Naive thymus-derived CD8-positive, alpha-beta T cell (primary cell): ENCODE results near the gene ADAMTS18. TPM values are rescaled to one million over a fixed set of nuclear protein-coding genes. Genes with fewer than 3 reads are reported as not detected.
"Not testable (repeated sequence)": the region's sequence is repeated elsewhere in the genome, so short reads cannot be mapped to it uniquely, and the experiment has no call there.

ENCODE experiments used
- ATAC-seq, 2 donors: fragments of 150-1000 bp; cut with Tn5 transposase in 1 of 2; sonication (Bioruptor Pico), chemical (Tn5 transposase) in 1 of 2; 1 replicate in 1 of 2; 2 replicates in 1 of 2; pipeline ENCODE4 v1.10.0; 2021; ENCODE audit warnings: mild to moderate bottlenecking in 2 of 2, moderate library complexity in 2 of 2
- POLR2A ChIA-PET: fragments of 350-600 bp; sonication (Branson Sonifier 250); formaldehyde crosslinking; loops from one replicate; lab custom pipeline; 2021; ENCODE audit warnings: antibody characterized with exemption; lab: Charles Lee
- DNase-seq, 10 donors: peaks; one replicate each; pipeline versions ENCODE4 v3.0.0 to v3.0.0-alpha.2; 2020 to 2022
- H3K27ac Mint-ChIP-seq, 10 donors: one replicate each; pipeline ENCODE4 v1.8.0; 2020 to 2022; ENCODE audit warnings: mild to moderate bottlenecking in 10 of 10, mixed read lengths in 10 of 10, moderate library complexity in 4 of 10, inconsistent platforms in 1 of 10
- H3K27me3 Mint-ChIP-seq, 5 donors: one replicate each; pipeline ENCODE4 v1.8.0; 2021 to 2022; ENCODE audit warnings: mixed read lengths in 5 of 5
- H3K36me3 Mint-ChIP-seq, 3 donors: one replicate each; pipeline ENCODE4 v1.8.0; 2020 to 2022; ENCODE audit warnings: mixed read lengths in 3 of 3, mild to moderate bottlenecking in 2 of 3, inconsistent platforms in 1 of 3
- H3K4me1 Mint-ChIP-seq, 4 donors: one replicate each; pipeline ENCODE4 v1.8.0; 2021 to 2022; ENCODE audit warnings: mixed read lengths in 4 of 4
- H3K4me3 Mint-ChIP-seq, 10 donors: one replicate each; pipeline ENCODE4 v1.8.0; 2020 to 2022; ENCODE audit warnings: mild to moderate bottlenecking in 10 of 10, mixed read lengths in 10 of 10, moderate library complexity in 6 of 10, inconsistent platforms in 1 of 10
- H3K9me3 Mint-ChIP-seq, 9 donors: one replicate each; pipeline ENCODE4 v1.8.0; 2020 to 2022; ENCODE audit warnings: mixed read lengths in 9 of 9, mild to moderate bottlenecking in 3 of 9, inconsistent platforms in 1 of 9, moderate library complexity in 1 of 9
- polyA plus RNA-seq, 3 donors: library from polyadenylated mRNA; unstranded; fragments of 300-500 nt; fragmentation: Illumina TruSeq; gene quantifications; one replicate each; pipeline ENCODE4 v1.2.3, GENCODE V29; 2021
- total RNA-seq, 8 experiments: library from RNA in 2 of 8; stranded (reverse) in 2 of 8; gene quantifications; one replicate each; pipeline ENCODE4 v1.2.3 and lab custom pipeline; 2021 to 2026

The ADAMTS18 gene
- total and polyA plus RNA-seq, 5 experiments from 2014 or later: not detected

- H3K4me3 Mint-ChIP-seq, H3K4me1 Mint-ChIP-seq, H3K36me3 Mint-ChIP-seq, POLR2A ChIA-PET, DNase-seq, H3K27me3 Mint-ChIP-seq, H3K9me3 Mint-ChIP-seq, H3K27ac Mint-ChIP-seq, ATAC-seq: not testable (repeated sequence)
Measured at GRCh38 chr16:77279316-77279715, 155.5 kb downstream of the ADAMTS18 start.

DNA sequence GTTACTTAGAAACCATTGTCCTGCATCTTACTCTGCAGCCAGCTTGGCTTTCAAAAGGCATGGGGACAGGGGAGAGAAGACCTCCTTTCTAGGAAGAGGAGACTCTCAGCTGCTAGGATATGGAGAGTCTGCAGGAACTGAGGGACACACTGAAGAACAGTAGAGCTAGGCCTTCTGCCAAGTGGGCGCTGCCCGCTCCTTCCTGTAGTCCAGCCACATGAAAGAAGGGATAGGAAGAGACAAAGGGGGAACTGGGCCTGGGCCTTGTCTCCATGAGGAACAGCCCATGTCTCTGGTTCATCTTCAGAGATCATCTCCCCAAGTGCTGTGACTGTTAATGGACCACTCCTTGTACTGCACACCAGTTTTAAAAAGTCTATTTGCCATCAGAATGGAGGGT is 157.3 kb downstream of the ADAMTS18 start:
- Mint-ChIP-seq H3K36me3 (no peaks in the 10 kb centered on the region), H3K4me1 (peaks cover 0 to 2% (median 0%) of the 10 kb centered on the region in 4 donors), H3K27ac (no peak overlapping the region), H3K4me3 (no peak overlapping the region), H3K27me3 (peaks cover 0 to 2% (median 0%) of the 10 kb centered on the region in 5 donors), H3K9me3 (no peaks in the 10 kb centered on the region)
- POLR2A ChIA-PET: no interaction called here
- DNase-seq (no peak), ATAC-seq (no peak)

DNA sequence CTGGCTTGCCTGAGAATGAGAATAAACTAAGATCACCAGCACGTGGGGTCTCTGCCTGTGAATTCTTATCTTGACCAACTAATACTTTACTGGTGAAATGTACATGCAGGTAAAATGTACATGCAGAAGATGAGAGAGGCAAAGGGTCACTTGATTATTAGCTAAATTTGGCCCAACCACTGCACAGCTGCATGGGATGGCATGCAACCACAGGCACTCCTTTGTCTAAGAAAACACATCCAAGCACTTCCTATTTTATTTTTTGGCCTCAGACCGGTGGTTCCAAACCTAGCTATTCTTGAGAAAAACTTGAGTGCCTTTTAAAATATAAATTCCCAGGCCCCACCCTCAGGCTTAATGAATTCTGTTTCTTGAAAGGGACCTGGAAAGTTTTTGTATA is 157.7 kb downstream of the ADAMTS18 start:
- Mint-ChIP-seq H3K4me3 (no peak overlapping the region), H3K27ac (no peak overlapping the region), H3K27me3 (peaks cover 0 to 2% (median 0%) of the 10 kb centered on the region in 5 donors), H3K36me3 (no peaks in the 10 kb centered on the region), H3K4me1 (peaks cover 0 to 2% (median 0%) of the 10 kb centered on the region in 4 donors), H3K9me3 (no peaks in the 10 kb centered on the region)
- POLR2A ChIA-PET: no interaction called here
- DNase-seq (no peak), ATAC-seq (no peak)

GRCh38 chr16:77276661-77277060 is 158.2 kb downstream of the ADAMTS18 start:
- POLR2A ChIA-PET: no interaction called here

GRCh38 chr16:77275303-77275702 is 159.5 kb downstream of the ADAMTS18 start:
- POLR2A ChIA-PET: not testable (repeated sequence)

More at GRCh38 chr16:77276661-77277060, 158.2 kb downstream of the ADAMTS18 start:
- peaks cover 0 to 2% (median 0%) of the 10 kb centered on the region in 4 donors for H3K4me1 Mint-ChIP-seq
- H3K9me3 Mint-ChIP-seq: no peaks in the 10 kb centered on the region
- H3K27me3 Mint-ChIP-seq: peaks cover 0 to 2% (median 0%) of the 10 kb centered on the region in 5 donors
- no peak overlapping the region for H3K4me3 Mint-ChIP-seq
- H3K36me3 Mint-ChIP-seq: no peaks in the 10 kb centered on the region
- ATAC-seq: no peak
- DNase-seq: no peak
- H3K27ac Mint-ChIP-seq: no peak overlapping the region

DNA sequence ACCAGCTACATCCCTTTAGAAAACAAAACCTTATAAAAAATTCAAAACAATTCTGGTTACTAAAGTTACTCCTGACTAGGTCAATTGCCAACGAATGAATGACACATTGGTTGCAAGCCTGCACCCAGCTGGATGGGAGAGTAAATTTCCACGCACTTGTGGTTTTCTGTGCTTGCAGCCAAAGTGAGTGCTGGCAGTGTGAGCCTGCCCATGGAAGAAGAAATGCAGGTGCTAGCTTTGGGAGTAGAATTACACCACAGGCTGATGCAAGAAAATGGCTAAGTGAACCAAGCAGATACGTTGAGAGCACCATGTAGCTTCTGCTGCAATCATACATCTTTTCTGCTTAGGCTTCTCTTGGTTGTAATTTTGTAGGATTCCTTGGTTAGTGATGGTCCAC is 161.0 kb downstream of the ADAMTS18 start:
- POLR2A ChIA-PET: no interaction called here
- ATAC-seq: no peak
- no peak overlapping the region for H3K4me3 Mint-ChIP-seq
- H3K27ac Mint-ChIP-seq: no peak overlapping the region
- peaks cover 0 to 6% (median 3%) of the 10 kb centered on the region in 5 donors for H3K27me3 Mint-ChIP-seq
- H3K4me1 Mint-ChIP-seq: peaks cover 0 to 2% (median 0%) of the 10 kb centered on the region in 4 donors
- H3K36me3 Mint-ChIP-seq: peaks cover 0 to 9% (median 0%) of the 10 kb centered on the region in 3 donors
- DNase-seq: no peak
- no peaks in the 10 kb centered on the region for H3K9me3 Mint-ChIP-seq

More at GRCh38 chr16:77275303-77275702, 159.5 kb downstream of the ADAMTS18 start:
- not testable (repeated sequence) for H3K4me3 Mint-ChIP-seq, H3K4me1 Mint-ChIP-seq, ATAC-seq, H3K27me3 Mint-ChIP-seq, H3K36me3 Mint-ChIP-seq, DNase-seq, H3K9me3 Mint-ChIP-seq, H3K27ac Mint-ChIP-seq

DNA sequence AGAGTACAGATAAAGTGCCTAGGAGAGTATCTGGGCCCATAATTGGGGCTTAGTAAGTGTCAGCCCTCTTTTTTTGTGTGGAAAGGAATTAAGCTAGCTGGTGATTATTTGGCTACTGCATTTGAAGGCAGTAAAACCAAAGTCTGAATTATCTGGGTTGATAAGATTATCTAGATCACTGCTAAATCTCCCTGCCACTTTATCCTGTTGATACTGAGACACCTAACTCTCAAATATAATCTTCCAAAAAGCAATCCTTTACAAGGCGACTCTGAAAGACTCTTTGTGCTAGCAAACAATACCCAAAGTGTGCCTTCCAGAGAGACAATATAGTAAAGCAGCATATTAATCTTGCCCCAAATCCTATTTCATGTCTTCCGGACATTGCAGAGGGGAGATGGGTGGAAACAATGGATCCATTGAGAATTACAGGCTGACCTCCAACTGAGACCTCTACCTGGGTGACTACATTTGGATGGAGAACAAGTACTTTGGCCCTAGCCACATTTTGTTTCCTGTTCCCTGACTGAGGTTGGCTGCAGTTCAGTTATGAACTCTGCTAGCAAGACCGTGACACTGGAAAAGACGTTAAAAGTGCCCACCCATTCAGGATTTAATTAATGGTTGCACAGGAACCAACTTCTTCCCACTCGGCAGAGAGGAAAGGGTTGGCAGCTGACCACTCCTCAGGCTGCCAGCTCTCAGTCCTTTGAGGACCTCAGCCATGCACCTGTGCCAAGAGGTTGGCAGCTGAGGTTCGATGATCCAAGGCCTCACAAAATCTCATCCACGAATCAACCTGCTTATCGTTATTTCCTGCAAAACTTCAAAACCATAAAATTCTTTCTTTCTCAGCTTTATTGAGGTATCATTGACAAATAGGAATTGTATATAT is 163.1 kb downstream of the ADAMTS18 start:
- POLR2A ChIA-PET: no interaction called here
- ATAC-seq (no peak), DNase-seq (no peak)
- no peak overlapping the region for H3K4me3 Mint-ChIP-seq
- H3K27ac Mint-ChIP-seq: no peak overlapping the region
- H3K27me3 Mint-ChIP-seq: peaks cover 8 to 19% (median 10%) of the 10 kb centered on the region in 5 donors
- peaks cover 0 to 9% (median 0%) of the 10 kb centered on the region in 3 donors for H3K36me3 Mint-ChIP-seq
- H3K9me3 Mint-ChIP-seq: peaks cover 0 to under 1% (median 0%) of the 10 kb centered on the region in 9 donors
- no peaks in the 10 kb centered on the region for H3K4me1 Mint-ChIP-seq

DNA sequence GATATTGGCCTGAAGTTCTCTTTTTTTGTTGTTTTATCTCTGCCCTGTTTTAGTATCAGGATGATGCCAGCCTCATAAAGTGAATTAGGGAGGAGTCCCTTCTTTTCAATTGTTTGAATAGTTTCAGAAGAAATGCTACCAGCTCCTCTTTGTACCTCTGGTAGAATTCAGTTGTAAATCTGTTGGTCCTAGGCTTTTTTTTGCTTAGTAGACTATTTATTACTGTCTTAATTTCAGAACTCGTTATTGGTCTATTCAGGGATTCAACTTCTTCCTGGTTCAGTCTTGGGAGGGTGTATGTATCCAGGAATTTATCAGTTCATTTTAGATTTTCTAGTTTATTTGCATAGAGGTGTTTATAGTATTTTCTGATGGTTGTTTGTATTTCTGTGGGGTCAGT is 168.6 kb downstream of the ADAMTS18 start:
- peaks cover 0 to 13% (median 0%) of the 10 kb centered on the region in 3 donors for H3K36me3 Mint-ChIP-seq
- peaks cover 21 to 38% (median 23%) of the 10 kb centered on the region in 5 donors for H3K27me3 Mint-ChIP-seq

GRCh38 chr16:77262971-77263370 is 171.9 kb downstream of the ADAMTS18 start:
- POLR2A ChIA-PET: no interaction called here
- Mint-ChIP-seq H3K27me3 (peaks cover 15 to 31% (median 23%) of the 10 kb centered on the region in 5 donors), H3K27ac (peak overlapping the region in 1 of 10 donors; percentile 31), H3K9me3 (peaks cover 0 to 8% (median 3%) of the 10 kb centered on the region in 9 donors), H3K4me3 (no peak overlapping the region), H3K4me1 (no peaks in the 10 kb centered on the region), H3K36me3 (peaks cover 0 to 4% (median 0%) of the 10 kb centered on the region in 3 donors)
- no peak for DNase-seq
- ATAC-seq: no peak

More for the DNA sequence above, 168.6 kb downstream of the ADAMTS18 start:
- H3K27ac Mint-ChIP-seq: peak overlapping the region in 1 of 10 donors; percentile 46
- POLR2A ChIA-PET, H3K4me3 Mint-ChIP-seq, H3K9me3 Mint-ChIP-seq, ATAC-seq, DNase-seq, H3K4me1 Mint-ChIP-seq: not testable (repeated sequence)

GRCh38 chr16:77250400-77250799 is 184.4 kb downstream of the ADAMTS18 start:
- H3K4me3 Mint-ChIP-seq: no peak overlapping the region
- H3K27ac Mint-ChIP-seq: no peak overlapping the region
- ATAC-seq (no peak), DNase-seq (no peak)
- no peaks in the 10 kb centered on the region for H3K4me1 Mint-ChIP-seq
- no peaks in the 10 kb centered on the region for H3K36me3 Mint-ChIP-seq
- peaks cover 0 to 11% (median 1%) of the 10 kb centered on the region in 5 donors for H3K27me3 Mint-ChIP-seq
- H3K9me3 Mint-ChIP-seq: no peaks in the 10 kb centered on the region
- POLR2A ChIA-PET: no interaction called here

GRCh38 chr16:77246150-77246549 is 188.7 kb downstream of the ADAMTS18 start:
- ATAC-seq (no peak), DNase-seq (no peak)
- Mint-ChIP-seq H3K4me1 (no peaks in the 10 kb centered on the region), H3K4me3 (no peak overlapping the region), H3K36me3 (no peaks in the 10 kb centered on the region), H3K27ac (no peak overlapping the region), H3K9me3 (no peaks in the 10 kb centered on the region), H3K27me3 (peaks cover 0 to 7% (median 0%) of the 10 kb centered on the region in 5 donors)
- POLR2A ChIA-PET: no interaction called here

DNA sequence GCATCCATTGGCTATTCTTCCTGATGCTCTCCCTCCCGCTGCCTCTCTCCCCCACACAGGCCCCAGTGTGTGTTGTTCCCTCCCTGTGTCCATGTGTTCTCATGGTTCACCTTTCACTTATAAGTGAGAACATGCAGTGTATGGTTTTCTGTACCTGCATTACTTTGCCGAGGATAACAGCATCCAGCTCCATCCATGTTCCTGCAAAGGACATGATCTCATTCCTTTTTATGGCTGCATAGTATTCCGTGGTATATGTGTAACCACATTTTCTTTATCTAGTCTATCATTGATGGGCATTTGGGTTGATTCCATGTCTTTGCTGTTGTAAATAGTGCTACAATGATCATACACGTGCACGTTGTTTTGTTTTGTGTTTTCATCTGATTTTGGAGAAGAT is 192.4 kb downstream of the ADAMTS18 start:
- H3K27me3 Mint-ChIP-seq, H3K36me3 Mint-ChIP-seq, DNase-seq, H3K4me3 Mint-ChIP-seq, H3K4me1 Mint-ChIP-seq, H3K27ac Mint-ChIP-seq, POLR2A ChIA-PET, ATAC-seq, H3K9me3 Mint-ChIP-seq: not testable (repeated sequence)

- no peak for ATAC-seq
- Mint-ChIP-seq H3K27ac (no peak overlapping the region), H3K9me3 (no peaks in the 10 kb centered on the region), H3K4me3 (no peak overlapping the region), H3K4me1 (peaks cover 3 to 6% (median 3%) of the 10 kb centered on the region in 4 donors), H3K36me3 (no peaks in the 10 kb centered on the region), H3K27me3 (peaks cover 11 to 25% (median 13%) of the 10 kb centered on the region in 5 donors)
- no peak for DNase-seq
- POLR2A ChIA-PET: no interaction called here
Measured at GRCh38 chr16:77238593-77238992, 196.2 kb downstream of the ADAMTS18 start.
